Right lobe of liver (tissue), 4 donors: ENCODE measurements around the gene IPMK.

Experiments
- CTCF ChIP-seq, 4 donors: fragments of 200-600 bp in 3 of 4; fragments of 450-650 bp in 1 of 4; IDR thresholded peaks; one replicate each; pipeline versions ENCODE4 v1.5.1 to v1.8.0; 2016 to 2022; ENCODE audit warnings: antibody characterized with exemption in 4 of 4, mild to moderate bottlenecking in 2 of 4
- POLR2A ChIP-seq: fragments of 450-650 bp; IDR thresholded peaks from one replicate; pipeline ENCODE4 v1.6.1; 2017; ENCODE audit warnings: antibody characterized with exemption, mild to moderate bottlenecking
- donor health status: DM: no; HTN: no; CAD: no.
- donor health status: DM: no; HTN: no; CAD: no.
- donor health status: DM: no; HTN: yes; CAD: no.

GRCh38 chr10:58177362-58177947 lies 90.2 kb downstream of the IPMK start:
- TF ChIP-seq POLR2A (no peak), CTCF (IDR thresholded peaks at IDR 0.05) (peak; percentile 66 to 75 (median 71))
